GM21515 (cell line): Measurements from ENCODE around the gene CALM3.

ENCODE experiments used
- ATAC-seq: cut with Tn5 transposase; IDR thresholded peaks from one replicate; pipeline ENCODE4 v1.9.1; 2021; ENCODE audit not compliant: unreplicated experiment

Gene CALM3

GRCh38 chr19:46599716-46600373, 1.3 kb upstream of the CALM3 start:
- no peak for ATAC-seq

DNA sequence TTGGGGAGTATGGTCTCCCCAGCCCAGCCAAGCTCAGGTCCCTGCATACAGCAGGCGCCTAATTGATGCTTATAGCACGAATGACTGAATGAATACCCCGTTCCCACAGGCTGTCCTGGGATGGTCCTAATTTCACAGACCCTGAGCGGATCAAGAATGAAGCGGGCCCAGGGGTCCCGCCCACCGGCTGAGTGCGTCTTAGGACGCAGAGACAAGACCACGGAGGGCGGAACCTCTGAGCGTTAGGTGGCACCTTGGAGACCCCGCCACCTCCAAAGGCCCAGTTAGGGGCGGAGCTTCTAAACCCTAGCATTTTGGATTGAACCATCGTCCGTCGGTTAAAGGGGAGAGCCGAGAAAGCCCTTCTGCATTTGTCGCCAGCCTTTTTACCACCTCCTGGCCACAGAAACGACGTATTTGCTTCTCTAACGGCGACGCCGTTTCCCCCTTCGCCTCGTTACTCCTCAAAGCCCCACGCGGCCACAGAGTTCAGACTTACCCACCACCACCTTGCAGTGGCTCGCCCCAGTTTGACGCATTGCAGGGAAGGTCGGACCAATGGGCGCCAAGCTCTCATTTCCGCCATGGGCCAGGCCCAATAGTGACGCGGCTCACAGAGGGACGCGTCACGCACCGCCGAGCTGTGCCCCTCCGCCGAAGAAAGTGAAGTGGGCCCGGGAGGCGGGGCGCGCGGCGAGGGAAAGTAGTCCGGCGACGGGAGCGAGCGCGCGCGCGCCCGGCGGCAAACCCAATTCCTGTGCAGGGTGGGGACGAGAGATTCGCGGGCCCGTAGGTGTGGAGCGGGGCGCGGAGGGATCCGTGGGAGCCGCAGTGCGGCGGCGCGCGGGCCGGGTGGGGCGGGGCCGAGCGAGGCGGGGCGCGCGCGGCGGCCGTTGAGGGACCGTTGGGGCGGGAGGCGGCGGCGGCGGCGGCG, 479 bp upstream of the CALM3 start:
- ATAC-seq = peak; percentile 74

GRCh38 chr19:46602392-46603194, 1.5 kb downstream of the CALM3 start:
- no peak for ATAC-seq

DNA sequence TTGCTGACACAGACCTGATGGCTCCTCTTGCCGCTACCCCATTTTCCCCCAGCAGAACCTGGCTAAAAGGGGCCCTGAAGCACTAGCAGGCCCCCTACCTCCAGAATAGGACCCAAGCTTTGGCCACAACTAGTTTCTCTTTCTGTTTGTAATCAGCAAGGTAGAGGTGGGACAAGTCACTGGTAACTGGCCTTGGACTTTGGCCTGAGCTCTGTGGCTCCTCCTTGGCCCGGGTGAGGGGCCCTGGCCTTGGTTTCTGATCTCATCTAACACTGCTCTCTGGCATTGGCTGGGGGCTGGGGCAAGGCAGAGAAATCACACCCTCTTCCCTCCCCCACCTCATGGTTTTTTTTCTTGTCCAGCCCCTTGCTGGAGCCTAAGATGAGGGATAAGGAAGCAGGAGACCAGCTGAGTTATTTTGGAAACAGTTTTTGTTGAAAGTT, 2.1 kb downstream of the CALM3 start:
- ATAC-seq = no peak

GRCh38 chr19:46603752-46604231, 2.7 kb downstream of the CALM3 start:
- ATAC-seq = no peak

DNA sequence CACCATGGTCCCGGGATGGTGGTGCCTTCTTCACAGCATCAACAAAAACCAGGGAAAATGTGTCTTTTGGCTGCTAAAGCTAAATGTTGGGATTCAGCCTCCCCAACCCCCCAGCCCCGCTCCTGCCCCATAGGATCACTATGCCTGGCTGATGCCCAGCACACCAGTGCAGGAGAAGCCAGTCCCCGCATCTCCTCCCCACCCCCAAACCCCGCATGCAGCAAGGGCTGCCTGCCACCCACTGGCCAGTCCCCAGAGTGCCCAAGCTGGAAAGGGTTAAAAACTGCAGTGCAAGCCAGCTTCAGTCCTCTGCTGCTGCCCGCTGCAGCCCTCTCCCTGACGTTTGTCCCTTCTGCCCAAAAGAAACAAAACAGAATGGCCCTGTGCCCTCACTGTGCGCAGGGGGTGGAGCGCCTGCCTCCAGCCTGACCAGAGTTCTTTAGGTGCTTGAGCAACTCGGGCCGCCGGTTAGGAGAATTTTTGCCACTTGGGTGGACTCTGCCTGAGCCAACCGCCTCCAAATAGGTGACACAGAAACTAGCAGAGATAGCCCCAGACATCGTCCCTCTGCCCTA, 3.7 kb downstream of the CALM3 start:
- ATAC-seq = no peak

DNA sequence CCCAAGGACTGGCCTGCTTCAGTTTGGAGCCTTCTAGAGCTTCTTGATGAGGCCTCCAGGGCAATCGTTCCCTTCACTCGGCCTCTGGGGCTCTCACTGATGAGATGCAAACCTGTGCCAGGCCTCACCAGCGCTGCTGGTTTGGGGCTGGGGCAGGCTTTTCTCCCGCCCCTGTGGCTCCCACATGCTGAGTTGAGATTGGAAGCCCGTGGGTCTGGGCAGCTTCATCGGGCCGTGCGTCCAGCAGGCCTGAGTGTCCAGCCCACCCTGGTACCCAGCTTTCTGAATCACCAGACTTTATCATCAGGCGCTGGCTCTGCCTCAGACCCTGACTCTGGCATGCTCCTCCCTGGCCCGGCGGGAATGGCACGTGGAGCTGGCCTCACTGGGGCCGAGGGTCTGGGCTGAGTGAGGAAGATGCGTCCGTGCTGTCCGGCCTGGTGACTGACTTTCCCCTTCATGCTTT, 4.3 kb downstream of the CALM3 start:
- no peak for ATAC-seq

GRCh38 chr19:46606019-46606418, 4.9 kb downstream of the CALM3 start:
- no peak for ATAC-seq

DNA sequence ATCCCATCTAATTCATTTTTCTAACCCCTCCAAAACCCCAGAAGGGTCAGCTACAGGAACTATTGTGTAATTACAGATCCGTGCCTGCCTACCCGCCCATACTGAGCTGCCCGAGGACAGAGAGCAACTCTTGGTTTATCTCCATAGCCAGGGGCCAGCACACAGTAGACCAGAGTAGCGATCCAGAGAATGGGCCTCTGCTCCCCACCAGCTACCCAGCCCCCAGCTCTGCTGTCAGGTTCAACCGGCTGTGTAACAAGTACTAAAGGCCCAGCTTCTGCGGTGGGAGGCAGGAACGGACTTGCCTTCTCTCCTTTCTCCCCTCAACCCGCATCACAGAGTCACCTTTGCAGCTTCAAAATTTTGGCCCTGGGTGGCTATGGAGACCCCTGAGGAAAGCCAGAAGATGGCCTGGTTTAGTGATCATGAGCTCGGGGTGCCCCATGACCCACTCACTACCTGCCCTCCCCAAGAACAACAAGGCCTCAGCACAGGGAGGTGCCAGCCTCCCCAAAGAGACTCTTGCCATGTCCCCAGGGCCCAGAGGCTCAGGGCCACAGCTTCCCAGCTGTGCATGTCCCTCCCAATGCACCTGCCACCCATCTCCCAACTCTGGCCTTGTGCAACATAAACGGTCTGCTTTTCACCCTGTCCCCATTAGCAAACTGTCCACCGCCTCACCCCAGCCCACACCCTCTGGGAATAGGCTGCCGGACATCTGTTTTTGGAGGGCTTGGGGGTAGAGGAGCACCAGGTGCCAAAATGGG, 5.7 kb downstream of the CALM3 start:
- no peak for ATAC-seq

- no peak for ATAC-seq
Observed at GRCh38 chr19:46607448-46607841, 6.3 kb downstream of the CALM3 start.

DNA sequence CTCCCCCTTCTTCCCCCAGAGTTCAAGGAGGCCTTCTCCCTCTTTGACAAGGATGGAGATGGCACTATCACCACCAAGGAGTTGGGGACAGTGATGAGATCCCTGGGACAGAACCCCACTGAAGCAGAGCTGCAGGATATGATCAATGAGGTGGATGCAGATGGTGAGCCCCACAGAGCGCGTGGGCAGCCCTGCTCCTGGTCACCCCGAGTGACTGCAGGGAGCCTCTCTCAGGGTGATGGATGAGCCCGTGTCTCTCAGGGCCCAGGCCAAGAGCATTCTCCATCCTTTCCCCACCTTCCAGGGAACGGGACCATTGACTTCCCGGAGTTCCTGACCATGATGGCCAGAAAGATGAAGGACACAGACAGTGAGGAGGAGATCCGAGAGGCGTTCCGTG, 7.0 kb downstream of the CALM3 start:
- ATAC-seq = no peak

DNA sequence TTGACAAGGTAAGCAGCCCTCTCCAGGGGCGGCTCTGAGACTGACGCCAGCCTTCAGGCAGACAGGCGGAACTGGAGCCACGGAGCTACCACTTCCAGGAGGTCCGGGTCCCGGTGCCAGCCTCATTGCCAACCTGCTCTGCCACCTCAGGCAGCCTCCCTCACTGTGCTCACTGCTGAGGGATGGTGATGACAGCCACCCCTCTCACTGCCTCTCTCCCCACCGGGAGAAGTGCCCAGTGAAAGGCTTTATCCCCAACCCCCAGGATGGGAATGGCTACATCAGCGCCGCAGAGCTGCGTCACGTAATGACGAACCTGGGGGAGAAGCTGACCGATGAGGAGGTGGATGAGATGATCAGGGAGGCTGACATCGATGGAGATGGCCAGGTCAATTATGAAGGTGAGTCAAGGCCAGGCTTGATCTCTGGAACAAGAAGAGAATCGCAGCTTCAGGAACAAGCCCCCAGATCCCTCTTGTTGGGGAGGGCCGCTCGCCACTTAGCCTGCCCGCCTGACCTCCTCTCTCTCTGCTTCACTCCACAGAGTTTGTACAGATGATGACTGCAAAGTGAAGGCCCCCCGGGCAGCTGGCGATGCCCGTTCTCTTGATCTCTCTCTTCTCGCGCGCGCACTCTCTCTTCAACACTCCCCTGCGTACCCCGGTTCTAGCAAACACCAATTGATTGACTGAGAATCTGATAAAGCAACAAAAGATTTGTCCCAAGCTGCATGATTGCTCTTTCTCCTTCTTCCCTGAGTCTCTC, 7.6 kb downstream of the CALM3 start:
- ATAC-seq = no peak

GRCh38 chr19:46609511-46610412, 8.6 kb downstream of the CALM3 start:
- no peak for ATAC-seq

GRCh38 chr19:46610413-46610775, 9.3 kb downstream of the CALM3 start:
- ATAC-seq = no peak

GRCh38 chr19:46610851-46611770, 10.0 kb downstream of the CALM3 start:
- no peak for ATAC-seq

DNA sequence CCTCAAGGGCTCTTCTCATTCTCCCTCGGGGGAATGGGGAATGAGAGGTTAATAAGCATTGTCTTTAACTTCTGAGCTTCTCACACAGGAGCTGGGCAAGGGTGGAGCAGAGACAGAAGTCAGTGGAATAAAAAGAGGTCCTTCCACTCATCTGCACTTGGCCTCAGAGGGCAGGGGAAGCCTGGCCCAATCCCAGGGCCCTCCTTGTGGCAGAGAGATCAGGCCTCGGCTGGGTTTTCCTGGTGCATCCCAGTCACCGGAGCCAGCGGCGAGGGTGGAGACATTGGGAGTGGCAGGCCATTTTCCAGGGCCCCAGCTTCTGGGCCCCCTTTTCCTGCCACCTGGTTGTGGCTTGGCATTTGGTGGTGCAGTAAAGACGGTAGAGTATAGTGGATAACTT, 10.6 kb downstream of the CALM3 start:
- no peak for ATAC-seq

- no peak for ATAC-seq
Observed at GRCh38 chr19:46613525-46613924, 12.4 kb downstream of the CALM3 start.
